Activated CD4-positive, CD25-positive, alpha-beta regulatory T cell treated with anti-CD3 and anti-CD28 coated beads, Interleukin-2, amount 50 U/mL, for 16 hours (primary cell): Measurements from ENCODE around the gene DUSP6.

Experiments
- DNase-seq: peaks from one replicate; pipeline ENCODE4 v3.0.0-alpha.2; 2020; ENCODE audit warnings: low read depth, low spot score

DUSP6 gene

GRCh38 chr12:89373763-89374572 lies 21.7 kb upstream of the DUSP6 start:
- no peak for DNase-seq

- DNase-seq, result no peak
These were observed 20.5 kb upstream of the DUSP6 start for GRCh38 chr12:89372584-89373370.

- no peak for DNase-seq
These were observed 18.5 kb upstream of the DUSP6 start for GRCh38 chr12:89370850-89371249.

DNA sequence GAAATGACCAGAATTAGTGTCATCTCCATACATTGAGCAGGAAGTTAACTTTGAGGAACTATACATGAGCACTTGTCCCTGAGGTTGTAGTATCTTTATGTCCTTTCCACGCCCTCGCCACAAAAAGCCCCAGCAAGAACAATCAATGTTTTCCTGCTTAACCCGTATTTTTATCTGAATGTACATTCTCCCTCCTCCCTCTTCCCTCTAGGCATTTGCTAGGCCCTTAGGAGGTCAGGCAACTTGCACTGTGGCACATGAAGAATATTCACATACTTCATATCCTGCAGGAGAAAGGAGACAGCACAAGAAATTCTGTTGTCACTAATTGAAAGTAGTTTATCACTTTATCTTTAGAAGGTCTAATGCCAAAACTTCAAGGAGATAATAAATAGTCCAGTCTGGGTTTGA lies 18.1 kb upstream of the DUSP6 start:
- no peak for DNase-seq

DNA sequence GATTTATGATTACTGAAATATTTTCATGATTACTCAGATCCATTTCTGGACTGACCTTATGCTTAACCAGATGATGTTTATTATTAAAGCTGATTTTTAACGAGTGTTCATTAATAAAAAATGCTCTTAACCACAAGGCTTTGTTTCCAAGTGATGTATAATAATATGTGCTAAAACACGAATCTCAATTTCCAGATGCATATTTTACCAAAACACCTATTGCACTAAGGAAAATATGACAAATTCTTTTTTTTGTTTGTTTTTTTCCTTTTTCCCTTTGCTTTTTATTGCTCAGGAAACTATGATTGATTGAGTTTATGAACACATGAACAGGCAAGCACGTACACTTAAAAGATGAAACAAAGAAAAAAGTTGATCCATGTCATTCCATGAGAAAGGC lies 16.9 kb upstream of the DUSP6 start:
- DNase-seq, result no peak

DNA sequence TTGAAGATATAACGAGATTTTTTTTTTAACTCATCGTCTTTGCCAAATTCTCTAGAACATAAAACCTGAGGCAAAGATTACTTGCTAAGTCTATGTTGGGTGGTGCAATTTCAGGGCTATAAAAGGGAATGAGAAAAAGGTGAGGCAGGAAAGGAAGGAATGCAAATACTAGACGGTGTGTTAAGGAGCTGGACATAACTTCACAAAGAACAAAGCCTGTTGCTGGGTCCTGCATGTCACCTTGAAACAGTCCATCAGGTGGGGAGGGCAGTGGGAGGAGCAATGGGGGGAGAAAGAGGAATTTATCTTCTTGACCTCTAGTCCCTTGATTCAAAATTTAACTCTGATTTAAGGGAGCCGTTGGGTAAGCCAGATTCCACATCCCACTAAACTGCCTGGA lies 16.1 kb upstream of the DUSP6 start:
- DNase-seq, result no peak

GRCh38 chr12:89366676-89367364 lies 14.5 kb upstream of the DUSP6 start:
- DNase-seq, result no peak

DNA sequence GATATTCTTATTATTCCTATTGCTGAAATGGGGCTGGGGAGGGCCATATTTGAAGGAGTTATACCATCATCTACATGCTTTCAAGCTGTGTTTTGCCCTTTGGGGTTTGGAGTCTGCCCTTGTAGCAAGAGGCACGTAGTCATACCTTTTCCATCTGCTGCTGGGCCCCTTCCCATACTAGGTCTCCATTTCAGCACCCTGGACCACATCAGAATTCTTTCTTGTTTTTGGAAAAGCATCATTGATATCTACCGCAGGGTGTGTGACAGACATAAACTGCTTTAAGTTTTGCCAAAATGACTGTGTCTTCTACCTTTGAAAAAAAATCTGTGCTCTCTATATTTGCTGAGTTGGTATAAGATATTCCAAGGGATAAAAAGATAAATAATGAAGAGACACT lies 12.3 kb upstream of the DUSP6 start:
- DNase-seq, result no peak

GRCh38 chr12:89364058-89364457 lies 11.8 kb upstream of the DUSP6 start:
- DNase-seq, result no peak

- DNase-seq, result no peak
These were observed 11.3 kb upstream of the DUSP6 start for GRCh38 chr12:89363582-89363981.

DNA sequence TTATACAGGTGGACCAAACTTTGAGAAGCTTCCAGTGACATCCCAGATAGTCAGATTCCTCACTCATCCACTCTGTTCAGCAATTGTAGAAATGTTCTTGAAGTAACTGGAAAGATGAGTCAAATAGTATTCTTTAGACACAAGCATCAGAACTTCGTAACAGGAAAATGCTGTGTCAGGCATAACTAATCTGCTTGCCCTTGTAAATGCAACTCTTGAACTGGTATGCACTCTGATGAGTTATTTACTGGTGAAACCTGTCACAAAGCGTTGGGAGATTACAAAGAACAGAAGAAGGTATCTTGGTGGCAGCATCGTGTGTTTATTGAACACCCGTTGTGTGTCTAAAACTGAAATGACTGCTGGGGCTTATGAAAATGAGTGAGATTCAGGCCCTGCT lies 10.8 kb upstream of the DUSP6 start:
- no peak for DNase-seq

DNA sequence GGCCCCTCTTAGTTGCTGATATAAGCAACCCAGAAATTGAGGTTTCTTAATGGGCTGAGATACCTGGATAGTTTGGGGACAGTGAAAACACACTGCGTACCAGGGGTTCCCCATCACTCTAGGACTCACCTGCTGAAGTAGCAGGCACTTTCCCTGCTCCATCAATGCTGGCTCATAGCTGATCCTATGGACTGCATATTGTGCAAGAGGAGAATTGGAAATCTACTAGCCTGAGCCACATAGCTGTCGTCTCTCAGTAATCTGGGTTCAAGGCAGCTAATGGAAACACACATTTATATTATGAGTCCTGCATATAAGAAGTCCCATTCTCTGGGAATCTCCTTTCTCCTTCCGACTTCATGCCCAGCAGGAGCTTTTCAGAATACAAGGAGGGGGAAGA lies 7.3 kb upstream of the DUSP6 start:
- no peak for DNase-seq

- DNase-seq, result no peak
These were observed 6.5 kb upstream of the DUSP6 start for GRCh38 chr12:89358805-89359204.

GRCh38 chr12:89357297-89357730 lies 5.0 kb upstream of the DUSP6 start:
- DNase-seq, result no peak

DNA sequence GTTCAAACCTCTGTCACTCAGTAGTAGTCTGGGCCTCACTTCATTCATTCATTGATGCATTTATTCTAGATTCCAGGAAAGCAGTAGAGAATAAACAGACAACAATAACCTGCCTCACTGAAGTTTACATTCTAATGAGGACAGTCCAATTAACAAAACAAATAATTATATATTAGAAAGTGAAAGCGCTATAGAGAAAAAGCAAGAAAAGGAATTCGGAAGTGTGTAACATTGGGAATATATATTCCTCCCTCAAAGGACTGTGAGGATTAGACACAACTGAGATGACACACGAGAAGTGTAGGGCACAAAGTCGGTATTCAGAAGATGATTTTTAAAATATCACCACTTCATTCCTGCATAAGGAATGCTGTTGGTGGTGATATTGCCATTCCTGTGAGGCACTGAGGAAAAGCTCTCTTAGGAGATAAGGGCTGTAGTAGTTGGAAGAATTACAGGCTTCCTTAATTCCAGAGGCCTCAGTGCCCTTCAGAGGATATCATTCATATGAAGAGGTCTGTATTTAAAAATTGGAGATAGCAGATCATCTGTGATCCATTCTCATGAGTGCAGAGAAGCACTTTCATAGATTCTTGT lies 3.9 kb upstream of the DUSP6 start:
- DNase-seq, result no peak

DNA sequence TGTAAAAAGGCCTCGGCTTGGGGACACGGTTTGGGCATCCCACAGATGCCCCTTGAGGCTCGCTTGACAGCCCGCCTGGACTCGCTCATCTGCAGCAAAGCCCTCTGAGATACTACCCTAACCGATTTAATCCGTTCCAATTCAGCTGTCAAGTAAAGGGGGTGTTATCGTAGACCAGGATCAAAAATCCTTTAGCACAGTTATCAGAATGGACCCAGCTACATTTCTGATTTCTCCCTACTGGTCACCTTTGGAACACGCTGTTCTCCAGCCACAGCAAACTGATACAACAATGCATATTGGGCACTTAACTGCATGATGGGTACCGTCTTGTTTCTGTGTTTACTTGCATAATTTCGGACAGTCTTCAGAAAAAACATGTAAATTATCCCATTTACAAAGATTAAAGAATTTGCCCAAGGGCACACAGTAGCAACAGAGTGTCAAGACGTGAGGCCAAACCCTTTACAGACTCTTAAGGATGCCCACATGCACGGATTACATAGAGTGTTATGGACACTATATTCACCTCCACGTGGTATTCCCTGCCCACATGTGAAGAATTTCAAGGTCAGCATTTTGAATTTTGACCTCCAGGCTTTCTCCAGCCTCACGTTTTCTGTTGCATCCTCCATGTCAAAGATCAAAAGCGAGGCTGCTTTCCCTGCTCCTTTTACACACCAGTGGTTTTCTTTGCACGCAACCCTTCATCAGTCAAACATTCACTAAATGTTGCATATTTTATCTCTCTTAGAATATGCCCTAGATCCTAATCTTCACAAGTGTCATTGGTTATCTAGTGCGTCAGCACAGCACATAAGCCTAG lies 3.2 kb upstream of the DUSP6 start:
- no peak for DNase-seq

GRCh38 chr12:89354612-89355067 lies 2.3 kb upstream of the DUSP6 start:
- no peak for DNase-seq

- no peak for DNase-seq
These were observed 1.7 kb upstream of the DUSP6 start for GRCh38 chr12:89353823-89354611.

GRCh38 chr12:89353188-89353822 lies 1.0 kb upstream of the DUSP6 start:
- no peak for DNase-seq

DNA sequence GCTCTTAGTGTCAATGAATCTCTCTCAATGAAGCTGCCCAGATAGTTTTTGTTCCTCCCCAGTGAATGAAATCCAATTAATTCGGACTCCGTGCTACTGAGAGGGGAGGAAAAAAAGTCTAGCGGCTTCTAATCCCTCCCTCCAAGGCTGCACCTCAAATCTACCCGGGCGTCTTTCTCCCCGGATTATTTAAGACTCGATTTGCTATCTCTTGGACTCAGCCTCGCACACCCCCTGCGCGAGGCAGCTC lies 134 bp downstream of the DUSP6 start:
- no peak for DNase-seq
